Measurements from ENCODE around the gene REEP3.

DNA sequence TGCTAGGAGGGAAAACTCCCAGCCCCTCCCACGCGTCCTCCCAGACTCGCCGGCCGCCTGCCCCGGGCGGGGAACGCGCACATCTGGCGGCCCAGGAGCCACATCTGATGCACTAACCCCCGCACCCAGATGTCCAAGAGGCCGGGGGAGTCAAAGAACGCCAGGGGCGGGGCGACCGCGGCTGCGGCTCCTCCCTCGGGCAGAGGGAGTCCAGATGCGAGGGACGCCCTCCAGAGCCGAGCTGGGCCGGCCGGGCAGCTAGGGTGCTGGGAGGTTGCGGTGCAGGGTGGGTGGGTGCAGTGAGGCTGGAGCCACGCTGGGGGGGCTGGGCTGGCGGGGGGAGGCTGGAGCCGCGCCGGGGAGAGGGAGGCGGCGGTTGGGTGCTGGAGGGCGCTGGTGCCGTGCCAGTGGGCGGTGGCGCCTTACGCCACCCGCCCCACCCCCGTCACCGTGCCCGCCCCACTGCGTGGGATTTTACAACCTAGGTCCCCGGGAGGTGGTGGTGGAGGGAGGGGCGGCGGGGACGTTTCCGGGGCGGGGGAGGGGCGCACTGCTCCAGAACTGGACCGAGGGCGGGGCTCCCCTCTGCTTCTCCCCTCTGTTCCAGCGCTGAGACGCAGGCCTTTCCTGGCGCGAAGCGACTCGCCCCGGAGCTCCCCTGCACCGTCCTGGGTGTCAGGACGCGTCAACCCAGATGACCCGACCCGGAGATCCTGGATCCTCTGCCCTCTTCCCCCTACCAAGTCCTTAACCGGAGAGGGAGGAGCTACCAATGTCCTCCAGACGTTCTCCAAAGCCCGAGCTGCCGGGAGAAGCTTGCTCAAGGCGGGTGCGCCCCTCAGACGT, 109.1 kb downstream of the REEP3 start:
- TF ChIP-seq, protein P1, sequence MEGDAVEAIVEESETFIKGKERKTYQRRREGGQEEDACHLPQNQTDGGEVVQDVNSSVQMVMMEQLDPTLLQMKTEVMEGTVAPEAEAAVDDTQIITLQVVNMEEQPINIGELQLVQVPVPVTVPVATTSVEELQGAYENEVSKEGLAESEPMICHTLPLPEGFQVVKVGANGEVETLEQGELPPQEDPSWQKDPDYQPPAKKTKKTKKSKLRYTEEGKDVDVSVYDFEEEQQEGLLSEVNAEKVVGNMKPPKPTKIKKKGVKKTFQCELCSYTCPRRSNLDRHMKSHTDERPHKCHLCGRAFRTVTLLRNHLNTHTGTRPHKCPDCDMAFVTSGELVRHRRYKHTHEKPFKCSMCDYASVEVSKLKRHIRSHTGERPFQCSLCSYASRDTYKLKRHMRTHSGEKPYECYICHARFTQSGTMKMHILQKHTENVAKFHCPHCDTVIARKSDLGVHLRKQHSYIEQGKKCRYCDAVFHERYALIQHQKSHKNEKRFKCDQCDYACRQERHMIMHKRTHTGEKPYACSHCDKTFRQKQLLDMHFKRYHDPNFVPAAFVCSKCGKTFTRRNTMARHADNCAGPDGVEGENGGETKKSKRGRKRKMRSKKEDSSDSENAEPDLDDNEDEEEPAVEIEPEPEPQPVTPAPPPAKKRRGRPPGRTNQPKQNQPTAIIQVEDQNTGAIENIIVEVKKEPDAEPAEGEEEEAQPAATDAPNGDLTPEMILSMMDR (IDR thresholded peaks at IDR 0.05), result peak in 1 of 6 experiments; percentile 8
- peak; percentile 42 to 78 for TF ChIP-seq POLR2A (IDR thresholded peaks at IDR 0.05)

Measured in thyroid gland (tissue), 4 donors.